GOT3 (cell line): ENCODE measurements around the gene GMNC.

Source experiments
- DNase-seq: peaks from one replicate; lab custom pipeline; 2025; ENCODE audit warnings: mixed read lengths; lab: John Stamatoyannopoulos, UW

The GMNC gene

DNA sequence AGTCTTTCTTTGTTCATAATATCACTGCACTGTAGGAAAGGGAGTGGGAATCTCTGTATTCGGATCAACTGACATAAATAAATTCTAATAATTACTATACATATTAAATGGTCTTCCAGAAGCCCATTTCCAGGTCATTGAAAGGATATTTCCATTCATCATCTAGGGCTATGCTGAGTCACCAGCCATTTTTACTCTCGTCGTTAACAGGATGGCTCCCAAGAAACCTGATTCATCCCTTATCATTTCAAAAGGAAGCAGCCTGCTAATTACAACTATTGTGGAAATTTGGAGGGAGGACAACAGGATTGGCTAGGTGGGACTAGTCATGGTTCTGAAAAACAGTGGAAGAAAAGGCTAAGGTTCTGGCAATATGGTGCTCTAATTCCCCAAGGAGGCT, 13.6 kb downstream of the GMNC start:
- DNase-seq: no peak

DNA sequence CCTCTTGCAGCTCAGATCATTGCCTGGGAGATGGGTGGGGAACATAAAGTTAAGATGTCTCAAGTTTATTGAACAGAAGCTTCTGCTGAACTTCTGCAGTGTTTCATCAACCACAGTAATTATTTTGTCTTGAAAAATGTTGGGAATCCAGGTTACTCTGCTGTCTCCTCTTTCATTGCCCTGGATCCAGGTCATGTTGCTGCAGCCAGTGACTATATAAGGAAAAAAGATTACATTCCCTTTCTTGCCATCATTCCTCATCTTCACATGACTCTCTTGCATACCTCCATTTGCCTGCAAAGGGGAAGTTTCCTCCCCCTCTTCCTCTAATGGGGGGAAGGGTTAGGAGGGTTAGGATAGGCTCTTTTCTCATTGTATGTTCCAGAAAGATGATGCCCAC, 15.1 kb downstream of the GMNC start:
- no peak for DNase-seq

DNA sequence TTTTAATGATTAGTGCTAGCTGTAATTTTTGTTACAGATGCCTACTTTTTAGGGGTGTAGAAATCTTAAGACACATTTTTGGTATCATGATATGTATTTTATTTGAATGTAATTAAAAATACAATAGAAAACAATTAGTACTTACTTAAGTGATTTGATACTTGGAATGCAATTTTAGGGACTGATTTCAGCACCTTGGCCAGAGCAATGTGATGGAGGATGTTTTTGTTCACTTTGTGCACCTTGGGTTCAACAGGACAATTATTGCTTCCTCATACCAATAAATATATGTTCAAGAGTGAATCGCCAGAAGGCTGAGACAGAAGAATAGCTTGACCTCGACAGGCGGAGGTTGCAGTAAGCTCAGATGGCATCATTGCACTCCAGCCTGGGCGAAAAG, 22.3 kb downstream of the GMNC start:
- DNase-seq: no peak

DNA sequence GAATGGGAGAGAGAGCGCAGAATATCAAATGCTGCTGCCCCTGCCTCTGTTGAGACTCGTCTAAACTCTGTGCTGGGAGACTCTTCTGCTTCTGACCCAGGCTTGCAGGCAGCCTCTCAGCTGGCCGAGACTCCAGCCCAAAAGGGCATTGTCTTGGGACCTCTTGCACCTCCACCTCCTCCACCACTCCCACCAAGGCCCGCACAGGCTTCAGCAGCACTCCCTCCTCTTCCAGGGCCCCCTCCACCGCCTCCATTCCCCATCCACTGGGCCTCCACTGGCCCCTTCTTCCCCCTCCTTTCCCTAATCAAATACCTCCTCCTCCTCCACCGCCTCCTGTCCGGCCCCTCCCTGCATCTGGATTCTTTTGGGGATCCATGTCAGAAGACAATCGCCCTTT, 31.3 kb downstream of the GMNC start:
- no peak for DNase-seq

DNA sequence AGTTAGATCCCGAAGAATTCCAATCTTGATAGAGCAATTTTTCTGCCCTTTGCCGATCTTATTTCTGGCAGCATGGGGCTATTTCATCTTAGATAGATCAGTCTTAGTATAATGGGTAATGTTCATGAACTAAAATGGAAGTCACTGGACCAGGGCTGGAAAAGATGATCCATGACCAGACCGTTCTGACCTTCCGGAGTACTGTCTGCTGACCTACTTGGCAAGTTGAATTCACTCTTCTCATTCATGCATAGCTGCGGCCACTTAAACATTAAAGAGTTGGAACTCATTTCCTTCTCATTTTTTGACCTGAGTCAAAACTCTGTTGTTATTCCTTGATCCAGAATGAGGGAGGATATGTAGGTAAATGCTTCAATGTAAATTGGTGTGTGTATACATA, 32.5 kb downstream of the GMNC start:
- DNase-seq: no peak

DNA sequence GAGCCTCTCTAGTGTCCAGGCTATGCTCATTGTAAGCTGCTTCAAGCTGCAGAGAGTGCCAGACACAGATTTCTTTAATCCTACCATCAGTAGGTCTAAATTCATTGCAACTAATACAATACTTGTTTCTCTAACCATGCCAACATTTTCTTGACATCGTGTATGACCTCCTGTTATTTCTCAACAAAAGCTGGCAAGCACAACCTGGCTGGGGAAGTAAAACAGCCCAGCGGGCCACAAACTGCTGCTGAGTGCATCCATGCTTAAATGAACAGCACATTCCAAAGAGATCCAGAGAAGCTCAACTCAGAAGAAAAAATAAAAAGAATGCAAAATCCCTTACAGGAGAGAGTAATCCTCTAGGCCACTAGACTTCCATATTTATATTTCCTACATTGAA, 36.5 kb downstream of the GMNC start:
- no peak for DNase-seq

DNA sequence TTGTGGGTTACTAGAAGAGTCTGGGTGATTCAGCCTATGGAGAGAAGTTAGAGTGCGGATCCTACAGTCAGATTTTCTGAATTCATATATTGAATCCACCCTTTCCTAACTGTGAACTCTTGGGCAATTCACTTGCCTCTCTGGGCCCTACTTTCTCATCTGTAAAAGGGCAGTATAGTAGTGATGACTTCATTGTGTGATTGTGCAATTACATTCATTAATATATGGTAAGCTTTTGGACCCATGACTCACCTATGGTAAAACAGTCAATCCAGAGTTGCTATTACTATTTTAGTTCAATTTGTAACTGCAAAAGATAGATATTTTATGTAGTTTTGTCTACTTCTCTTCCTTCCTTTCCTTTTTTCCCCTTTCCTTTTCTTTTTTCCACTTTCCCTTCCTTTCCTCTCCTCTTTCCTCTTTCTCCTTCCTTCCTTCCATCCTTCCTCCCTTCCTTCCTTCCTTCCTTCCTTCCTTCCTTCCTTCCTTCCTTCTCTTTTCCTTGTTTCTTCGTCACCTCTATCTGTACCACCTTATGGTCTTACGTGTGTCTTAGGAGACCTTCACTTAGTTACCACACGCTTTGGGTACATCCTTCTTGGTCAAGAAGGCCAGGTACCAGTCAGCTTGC, 37.0 kb downstream of the GMNC start:
- DNase-seq: no peak

DNA sequence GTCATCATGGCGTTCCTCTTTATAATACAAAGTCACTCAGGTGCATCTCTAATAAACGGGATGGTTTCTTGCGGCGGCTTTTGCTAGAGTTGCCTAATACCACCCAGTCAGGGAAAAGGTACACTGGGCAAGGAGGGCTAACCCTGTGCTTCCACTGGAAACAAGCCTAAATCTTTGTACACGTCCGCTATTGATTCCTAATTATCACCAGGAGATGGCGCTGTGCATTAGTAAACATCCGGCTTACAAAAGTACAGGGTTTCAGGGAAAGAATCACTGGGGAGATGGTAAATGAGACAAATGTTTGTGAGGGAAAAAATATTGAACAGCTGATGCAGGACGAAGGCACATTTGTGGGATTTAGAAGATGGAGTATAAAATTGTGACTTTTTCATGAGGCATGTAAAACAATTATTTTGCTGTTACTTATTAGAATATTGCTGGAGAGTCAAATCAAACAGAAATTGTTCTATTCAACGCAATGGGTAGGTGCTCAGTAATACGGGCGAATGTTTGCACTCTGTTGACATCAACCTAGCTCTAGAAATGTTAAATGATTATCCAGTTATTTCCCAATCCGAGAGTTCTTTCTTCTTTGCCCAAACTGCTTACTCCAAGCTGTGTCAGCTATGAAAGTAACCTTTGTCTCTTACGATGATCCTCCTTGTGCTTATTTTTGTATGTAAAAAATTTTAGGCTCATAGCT, 50.6 kb downstream of the GMNC start:
- no peak for DNase-seq

DNA sequence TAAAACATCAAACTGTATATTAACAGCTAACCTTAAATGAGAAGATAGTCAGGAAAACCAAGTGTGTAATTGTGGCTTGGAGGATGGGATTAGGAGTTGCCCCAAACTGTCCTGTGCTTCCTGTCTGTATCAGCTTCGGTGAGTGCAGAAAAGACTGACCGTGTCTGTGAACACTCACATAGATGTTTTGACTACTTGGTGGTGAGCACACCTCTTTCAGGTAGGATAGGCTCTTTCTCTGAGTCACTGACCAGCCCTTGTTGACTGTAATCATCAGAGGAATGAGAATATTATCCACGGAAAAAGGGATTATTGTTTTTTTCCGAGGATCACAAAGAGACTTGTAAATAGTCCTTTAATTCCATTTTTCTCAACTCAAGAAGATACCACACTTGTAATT, 51.5 kb downstream of the GMNC start:
- DNase-seq: no peak

DNA sequence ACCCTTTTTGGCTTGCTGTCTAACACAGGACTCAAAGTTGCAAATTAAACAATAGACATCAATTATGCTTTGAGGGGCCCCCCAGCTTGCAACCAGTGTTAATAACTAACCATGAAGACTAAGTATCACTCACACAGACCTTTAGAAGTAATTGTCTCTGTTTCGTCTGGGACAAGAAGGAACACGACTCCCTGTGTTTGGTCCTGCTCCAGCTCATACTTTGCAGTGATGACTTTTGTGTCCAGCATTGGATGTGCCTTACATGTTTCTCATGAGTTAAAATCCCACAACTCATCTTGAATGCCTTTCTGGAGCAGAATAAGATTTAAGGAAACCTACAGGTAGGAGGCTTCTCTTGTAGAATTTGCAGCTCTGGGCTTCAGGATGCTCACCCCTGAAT, 53.1 kb downstream of the GMNC start:
- DNase-seq: no peak

DNA sequence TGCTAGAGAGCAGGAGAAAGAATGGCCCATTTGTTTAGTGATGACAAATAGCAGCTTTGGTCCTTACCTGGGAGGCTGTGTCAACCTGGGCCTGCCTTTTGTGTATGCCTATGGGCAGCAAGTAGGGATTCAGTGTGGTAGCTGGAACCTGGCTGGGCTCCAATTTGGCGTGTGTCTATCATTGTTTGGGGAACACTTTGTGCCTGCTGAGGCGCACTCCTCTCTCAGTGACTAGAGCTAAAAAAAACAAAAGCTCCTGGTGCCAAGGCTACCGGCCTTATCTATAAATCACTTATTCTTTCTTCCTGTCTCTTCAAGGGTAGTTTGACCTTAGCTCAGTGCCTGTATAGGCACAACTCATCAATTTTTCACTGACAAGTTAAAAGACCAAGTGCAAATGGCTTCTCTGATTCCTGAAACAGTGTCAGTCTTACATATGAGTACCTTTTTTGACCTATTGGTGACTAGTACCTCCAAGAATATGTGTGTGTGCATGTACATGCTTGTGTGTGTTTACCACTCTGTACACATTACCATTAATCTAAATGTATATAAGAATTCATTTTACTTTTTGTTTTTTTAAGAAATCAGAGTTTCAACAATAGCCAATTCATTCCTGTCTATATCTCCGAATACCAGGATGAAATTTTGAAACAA, 54.6 kb downstream of the GMNC start:
- no peak for DNase-seq
